NT2/D1 (cell line): ENCODE measurements around the gene DDX10.

Experiments
- DNase-seq: peaks from one replicate; pipeline ENCODE4 v3.0.0-alpha.2; 2011; ENCODE audit warnings: low read depth, low spot score
- H3K27me3 ChIP-seq: 2 replicates; pipeline ENCODE4 v1.6.0; 2011; ENCODE audit warnings: mild to moderate bottlenecking; ENCODE audit not compliant: insufficient read length, insufficient read depth
- H3K36me3 ChIP-seq: 2 replicates; pipeline ENCODE4 v1.6.1; 2011; ENCODE audit warnings: mild to moderate bottlenecking, low read length, mixed read lengths; ENCODE audit not compliant: insufficient read depth, insufficient read length
- H3K4me1 ChIP-seq: 2 replicates; pipeline ENCODE4 v1.5.1; 2011; ENCODE audit not compliant: insufficient read depth, insufficient read length
- H3K4me3 ChIP-seq: 2 replicates; pipeline ENCODE4 v1.5.1; 2011; ENCODE audit warnings: low read depth; ENCODE audit not compliant: insufficient read length
- H3K9ac ChIP-seq: 2 replicates; pipeline ENCODE4 v1.6.0; 2011; ENCODE audit warnings: low read depth; ENCODE audit not compliant: insufficient read length
- H3K9me3 ChIP-seq: 2 replicates; pipeline ENCODE4 v1.5.1; 2011; ENCODE audit warnings: mild to moderate bottlenecking, low read length; ENCODE audit not compliant: insufficient read depth
- SUZ12 ChIP-seq: IDR thresholded peaks from 2 replicates; pipeline ENCODE4 v1.6.1; 2011; ENCODE audit not compliant: insufficient read length, insufficient read depth; ENCODE audit errors: extremely low read depth
- YY1 ChIP-seq: IDR thresholded peaks from 2 replicates; pipeline ENCODE4 v1.6.1; 2011; ENCODE audit not compliant: insufficient read length, insufficient read depth
- ZNF274 ChIP-seq: IDR thresholded peaks from 2 replicates; pipeline ENCODE4 v1.6.1; 2011; ENCODE audit warnings: mild to moderate bottlenecking, low read depth, low read length

The DDX10 gene

DNA sequence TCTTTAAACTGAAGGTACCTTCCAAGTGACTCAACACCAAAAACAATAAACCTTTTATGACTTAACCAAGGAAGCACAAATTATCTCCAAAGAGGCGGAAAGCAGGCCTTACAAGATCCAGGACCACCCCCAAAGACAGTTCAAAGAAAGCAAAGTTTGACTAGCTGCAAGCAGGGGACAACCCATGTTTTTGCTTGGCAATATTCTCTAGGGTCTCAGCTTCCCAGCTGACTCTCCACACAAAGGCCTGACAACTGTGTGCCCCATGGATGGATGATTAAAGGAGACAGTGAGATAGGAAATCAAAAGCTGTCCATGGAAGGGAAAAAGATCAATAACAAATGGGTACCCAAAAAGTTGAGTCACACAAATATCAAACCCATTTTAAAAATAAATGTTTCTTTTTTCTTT, 232.2 kb downstream of the DDX10 start:
- no peak for TF ChIP-seq SUZ12
- no peak for TF ChIP-seq YY1
- no peak for TF ChIP-seq ZNF274
- no peaks in the 10 kb centered on the region for H3K36me3 ChIP-seq
- no peak for DNase-seq
- H3K4me1 ChIP-seq: no peaks in the 10 kb centered on the region
- H3K9ac ChIP-seq: no peak overlapping the region
- H3K9me3 ChIP-seq: peaks cover 12% of the 10 kb centered on the region; the same call in 1 of the 2 replicates
- H3K27me3 ChIP-seq: no peaks in the 10 kb centered on the region
- no peak overlapping the region for H3K4me3 ChIP-seq

DNA sequence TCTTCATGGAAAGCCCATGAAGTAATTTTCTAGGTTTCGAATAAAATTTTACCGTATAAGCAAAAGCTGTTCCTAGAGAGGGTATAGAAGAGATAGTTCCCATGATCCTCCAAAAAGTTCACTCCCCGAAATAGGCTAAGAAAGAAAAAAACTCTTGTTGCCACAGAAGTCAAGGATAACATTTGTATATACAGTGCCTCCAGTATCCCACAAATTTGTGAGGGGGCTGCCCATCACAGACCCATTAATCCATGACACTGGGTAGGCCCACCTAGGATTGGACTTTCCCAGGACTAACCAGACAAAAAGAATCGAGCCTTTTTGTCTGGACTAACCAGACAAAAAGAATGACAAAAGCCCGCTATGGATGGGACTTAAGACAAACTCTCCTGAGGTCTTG, 233.0 kb downstream of the DDX10 start:
- no peak overlapping the region for H3K4me3 ChIP-seq
- no peaks in the 10 kb centered on the region for H3K27me3 ChIP-seq
- H3K36me3 ChIP-seq: no peaks in the 10 kb centered on the region
- no peak overlapping the region for H3K9ac ChIP-seq
- no peaks in the 10 kb centered on the region for H3K4me1 ChIP-seq
- peaks cover 12% of the 10 kb centered on the region; the same call in 1 of the 2 replicates for H3K9me3 ChIP-seq
- TF ChIP-seq ZNF274 (no peak), YY1 (no peak), SUZ12 (no peak)
- DNase-seq: no peak

DNA sequence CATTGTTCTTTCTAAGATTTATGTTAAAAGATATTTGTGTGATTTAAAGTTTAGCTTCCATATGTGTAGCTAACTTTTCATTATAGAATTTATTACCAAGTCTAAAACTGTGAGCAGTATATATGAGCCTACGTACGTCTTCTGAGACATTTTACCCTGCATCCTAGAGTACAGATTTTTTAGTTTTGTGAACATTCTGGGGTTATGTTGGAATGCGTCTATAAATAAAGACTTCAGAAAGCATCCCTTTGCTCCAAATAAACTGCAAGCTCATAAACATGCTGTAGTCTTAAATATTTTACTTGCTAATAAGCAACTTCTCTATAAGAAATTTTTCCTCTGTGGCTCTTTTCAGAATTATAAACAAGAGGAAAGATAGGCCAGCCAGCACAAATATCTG, 236.5 kb downstream of the DDX10 start:
- peaks cover 12% of the 10 kb centered on the region; the same call in 1 of the 2 replicates for H3K9me3 ChIP-seq
- H3K9ac ChIP-seq: no peak overlapping the region
- DNase-seq: no peak
- no peak for TF ChIP-seq ZNF274
- H3K27me3 ChIP-seq: no peaks in the 10 kb centered on the region
- no peak overlapping the region for H3K4me3 ChIP-seq
- no peaks in the 10 kb centered on the region for H3K4me1 ChIP-seq
- H3K36me3 ChIP-seq: no peaks in the 10 kb centered on the region

DNA sequence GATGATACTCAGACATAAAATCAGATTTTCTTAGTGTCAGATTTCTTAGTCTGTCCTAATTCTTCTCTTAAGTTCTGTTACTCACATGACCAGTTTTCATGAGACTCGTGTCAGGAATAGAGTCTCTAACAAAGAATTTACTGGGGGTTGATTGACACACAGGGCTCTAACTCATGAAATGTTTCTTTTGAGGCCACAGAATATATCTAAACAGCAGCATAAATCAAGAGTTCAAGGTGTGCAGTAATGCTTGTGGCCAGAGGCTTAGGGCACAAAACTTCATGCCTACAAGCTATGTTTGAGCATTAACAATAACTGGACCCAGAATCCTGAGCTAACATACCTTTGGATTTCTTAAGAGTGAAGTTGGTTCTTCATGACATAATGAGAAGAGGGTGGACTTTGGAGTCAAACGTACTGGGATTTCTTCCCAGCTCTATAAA, 237.2 kb downstream of the DDX10 start:
- TF ChIP-seq YY1: no peak
- TF ChIP-seq ZNF274: no peak
- no peak for TF ChIP-seq SUZ12
- no peak overlapping the region for H3K4me3 ChIP-seq
- H3K36me3 ChIP-seq: no peaks in the 10 kb centered on the region
- DNase-seq: no peak
- H3K27me3 ChIP-seq: no peaks in the 10 kb centered on the region
- H3K9me3 ChIP-seq: peaks cover 12% of the 10 kb centered on the region; the same call in 1 of the 2 replicates
- no peaks in the 10 kb centered on the region for H3K4me1 ChIP-seq
- H3K9ac ChIP-seq: no peak overlapping the region

DNA sequence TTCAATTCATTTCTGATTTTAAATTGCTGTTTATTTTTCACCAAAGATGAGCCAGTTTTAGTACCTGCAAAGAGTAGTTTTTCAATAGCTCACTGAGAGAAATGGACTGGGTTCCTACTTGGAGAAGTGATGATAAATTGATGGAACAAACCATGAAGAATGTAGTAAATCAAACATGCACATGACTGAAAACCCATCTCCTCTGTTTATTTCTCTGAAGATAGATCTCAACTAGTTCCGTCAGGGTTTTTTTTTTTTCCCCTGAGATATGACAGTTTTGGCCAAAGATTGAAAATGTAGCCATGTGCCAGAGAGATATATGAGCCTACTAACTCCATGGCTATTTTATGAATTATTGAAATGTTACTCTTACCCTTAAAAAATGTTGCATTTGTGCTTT, 239.6 kb downstream of the DDX10 start:
- no peak overlapping the region for H3K9ac ChIP-seq
- no peaks in the 10 kb centered on the region for H3K27me3 ChIP-seq
- no peak for TF ChIP-seq YY1
- TF ChIP-seq SUZ12: no peak
- no peak for TF ChIP-seq ZNF274
- H3K9me3 ChIP-seq: no peaks in the 10 kb centered on the region
- no peaks in the 10 kb centered on the region for H3K4me1 ChIP-seq
- H3K36me3 ChIP-seq: no peaks in the 10 kb centered on the region
- H3K4me3 ChIP-seq: no peak overlapping the region
- no peak for DNase-seq

DNA sequence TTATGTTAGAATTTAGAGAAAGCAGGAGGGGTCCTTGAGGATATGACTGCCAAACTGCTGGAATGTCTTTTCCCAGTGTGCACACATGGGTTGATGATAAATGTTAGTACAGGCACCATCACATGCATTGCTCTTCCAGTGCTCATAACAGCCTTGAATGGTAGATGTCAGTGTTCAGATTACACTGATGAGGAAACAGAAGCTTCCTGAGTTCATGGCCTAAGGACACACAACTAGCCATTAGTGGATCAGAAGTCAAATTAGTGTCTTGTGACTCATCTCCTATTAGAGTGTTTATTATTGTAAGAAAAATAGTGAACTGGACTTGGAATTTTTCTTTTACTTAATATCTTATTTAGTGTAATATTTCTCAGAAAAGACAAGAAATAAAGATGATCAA, 241.5 kb downstream of the DDX10 start:
- Histone ChIP-seq H3K9ac (no peak overlapping the region), H3K9me3 (no peaks in the 10 kb centered on the region), H3K4me3 (no peak overlapping the region), H3K27me3 (no peaks in the 10 kb centered on the region), H3K36me3 (no peaks in the 10 kb centered on the region), H3K4me1 (no peaks in the 10 kb centered on the region)
- no peak for DNase-seq
- TF ChIP-seq ZNF274 (no peak), SUZ12 (no peak), YY1 (no peak)

DNA sequence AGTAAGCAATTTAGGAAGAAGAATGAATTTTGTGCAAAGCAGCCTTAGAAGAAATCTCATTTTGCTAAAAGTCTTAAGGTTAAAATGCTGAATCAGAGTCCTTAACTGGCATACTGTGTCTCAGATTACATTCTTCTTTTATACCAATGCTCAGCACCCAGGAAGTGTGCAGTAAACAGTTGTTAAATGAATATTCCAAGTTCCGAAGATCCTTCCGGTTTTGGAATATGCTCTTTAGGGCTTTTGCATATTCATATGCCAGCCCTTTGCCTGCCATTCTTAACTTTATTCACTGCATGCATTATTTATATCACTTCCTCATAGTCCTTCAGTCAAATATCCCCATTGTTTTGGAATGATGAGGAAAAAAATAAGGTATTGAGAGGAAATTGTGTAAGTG, 242.0 kb downstream of the DDX10 start:
- no peak overlapping the region for H3K9ac ChIP-seq
- H3K36me3 ChIP-seq: no peaks in the 10 kb centered on the region
- H3K4me1 ChIP-seq: no peaks in the 10 kb centered on the region
- no peaks in the 10 kb centered on the region for H3K27me3 ChIP-seq
- no peaks in the 10 kb centered on the region for H3K9me3 ChIP-seq
- no peak for DNase-seq
- H3K4me3 ChIP-seq: no peak overlapping the region
- no peak for TF ChIP-seq SUZ12
- TF ChIP-seq ZNF274: no peak
- TF ChIP-seq YY1: no peak

DNA sequence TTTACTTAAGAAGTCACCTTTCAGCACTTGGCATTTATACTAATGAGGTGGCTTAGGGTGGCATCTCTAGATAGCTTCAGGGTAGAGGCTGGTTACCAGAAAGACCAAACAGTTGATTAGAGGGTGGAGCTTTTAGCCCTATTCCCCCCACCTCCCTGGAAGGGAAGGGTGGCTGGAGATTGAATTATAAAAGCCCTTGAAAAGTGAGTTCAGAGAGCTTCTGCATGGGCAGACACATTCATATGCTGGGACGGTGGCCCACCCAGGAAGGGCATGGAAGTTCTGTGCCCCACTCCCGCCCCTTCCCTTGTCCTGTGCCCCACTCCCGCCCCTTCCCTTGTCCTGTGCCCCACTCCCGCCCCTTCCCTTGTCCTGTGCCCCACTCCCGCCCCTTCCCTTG, 244.2 kb downstream of the DDX10 start:
- no peak for DNase-seq
- Histone ChIP-seq H3K36me3 (no peaks in the 10 kb centered on the region), H3K27me3 (no peaks in the 10 kb centered on the region), H3K9ac (no peak overlapping the region), H3K4me3 (no peak overlapping the region), H3K4me1 (no peaks in the 10 kb centered on the region), H3K9me3 (no peaks in the 10 kb centered on the region)
- TF ChIP-seq YY1: no peak
- no peak for TF ChIP-seq SUZ12
- TF ChIP-seq ZNF274: no peak
